Right lobe of liver (tissue), 4 donors: Measurements from ENCODE around the gene SLAMF8.

Experiments
- CTCF ChIP-seq, 4 donors: fragments of 200-600 bp in 3 of 4; fragments of 450-650 bp in 1 of 4; IDR thresholded peaks; one replicate each; pipeline versions ENCODE4 v1.5.1 to v1.8.0; 2016 to 2022; ENCODE audit warnings: antibody characterized with exemption in 4 of 4, mild to moderate bottlenecking in 2 of 4
- POLR2A ChIP-seq: fragments of 450-650 bp; IDR thresholded peaks from one replicate; pipeline ENCODE4 v1.6.1; 2017; ENCODE audit warnings: antibody characterized with exemption, mild to moderate bottlenecking
- donor health status: DM: no; HTN: no; CAD: no.
- donor health status: DM: no; HTN: no; CAD: no.
- donor health status: DM: no; HTN: yes; CAD: no.

- no peak for TF ChIP-seq CTCF (IDR thresholded peaks at IDR 0.05)
- no peak for TF ChIP-seq POLR2A
These were observed 3.3 kb downstream of the SLAMF8 start for GRCh38 chr1:159829822-159830465.
